Smooth muscle cell (in vitro differentiated cells): Measurements from ENCODE around the gene MAP3K20. TPM values are rescaled to one million over a fixed set of nuclear protein-coding genes. Genes with fewer than 3 reads are reported as not detected.

Source experiments
- DNase-seq: peaks from one replicate; lab custom pipeline; 2025; ENCODE audit not compliant: unreplicated experiment; lab: John Stamatoyannopoulos, UW
- H2AFZ ChIP-seq: fragments of 200-600 bp; sonication (generic); 2 replicates; pipeline ENCODE4 v1.6.0; 2016; ENCODE audit warnings: antibody characterized with exemption, low read depth, mild to moderate bottlenecking
- H3F3A ChIP-seq: fragments of 200-600 bp; sonication (generic); 2 replicates; pipeline ENCODE4 v1.6.0; 2017; ENCODE audit warnings: antibody characterized with exemption, low read depth
- H3K27ac ChIP-seq: fragments of 200-600 bp; sonication (generic); 2 replicates; pipeline ENCODE4 v1.5.1; 2016; ENCODE audit warnings: low read depth, mild to moderate bottlenecking
- H3K27me3 ChIP-seq: fragments of 200-600 bp; sonication (generic); 2 replicates; pipeline ENCODE4 v1.6.1; 2016; ENCODE audit warnings: low read depth, mild to moderate bottlenecking
- H3K36me3 ChIP-seq: fragments of 200-600 bp; sonication (generic); 2 replicates; pipeline ENCODE4 v1.5.1; 2016; ENCODE audit warnings: low read depth
- H3K4me1 ChIP-seq: fragments of 200-600 bp; sonication (generic); 2 replicates; pipeline ENCODE4 v1.5.1; 2016; ENCODE audit warnings: low read depth
- H3K4me2 ChIP-seq: fragments of 200-600 bp; sonication (generic); 2 replicates; pipeline ENCODE4 v1.6.0; 2016; ENCODE audit warnings: mild to moderate bottlenecking
- H3K4me3 ChIP-seq: fragments of 200-600 bp; sonication (generic); 2 replicates; pipeline ENCODE4 v1.5.1; 2016; ENCODE audit warnings: mild to moderate bottlenecking
- H3K79me2 ChIP-seq: fragments of 200-600 bp; sonication (generic); 2 replicates; pipeline ENCODE4 v1.6.0; 2016; ENCODE audit warnings: low read depth, mild to moderate bottlenecking
- H3K9ac ChIP-seq: fragments of 200-600 bp; sonication (generic); 2 replicates; pipeline ENCODE4 v1.6.0; 2016; ENCODE audit warnings: low read depth
- H3K9me3 ChIP-seq: fragments of 200-600 bp; sonication (generic); replicated peaks from 2 replicates; pipeline ENCODE4 v1.5.1; 2016; ENCODE audit warnings: low read depth
- H4K20me1 ChIP-seq: fragments of 200-600 bp; sonication (generic); 2 replicates; pipeline ENCODE4 v1.6.0; 2016; ENCODE audit warnings: low read depth
- CTCF ChIP-seq: fragments of 200-600 bp; sonication (generic); IDR thresholded peaks from 2 replicates; pipeline ENCODE4 v1.5.1; 2017; ENCODE audit warnings: borderline replicate concordance, mild to moderate bottlenecking, antibody characterized with exemption; ENCODE audit not compliant: insufficient read depth, poor library complexity, severe bottlenecking
- WGBS: methylation state at CpG from one replicate; pipeline ENCODE4 v1.1.7; 2016; ENCODE audit warnings: low lambda C conversion rate; 5-methylcytosine and 5-hydroxymethylcytosine counted together
- polyA plus RNA-seq: library from polyadenylated mRNA; unstranded; fragments of >200 nt; fragmentation: Nextera tagmentation; extraction: Ambion mirVana; gene quantifications from 2 replicates; pipeline ENCODE4 v1.2.1, GENCODE V29; 2016
- total RNA-seq: library from RNA; depleted of rRNA; stranded (reverse); fragments of >200 nt; gene quantifications from 2 replicates; pipeline ENCODE4 v1.2.3, GENCODE V29; 2014

MAP3K20 gene
- total and polyA plus RNA-seq, 2 experiments from 2014 or later, result 25.8 to 29.2 TPM

- Histone ChIP-seq H3K9ac (no peak overlapping the region), H3K4me1 (peaks cover 11% of the 10 kb centered on the region), H3K9me3 (no peaks in the 10 kb centered on the region), H3K27ac (peak overlapping the region; percentile 79), H3K36me3 (no peaks in the 10 kb centered on the region), H3K27me3 (no peaks in the 10 kb centered on the region), H3K4me2 (peak overlapping the region; percentile 60), H2AFZ (peak overlapping the region; percentile 26), H3F3A (peaks cover 14% of the 10 kb centered on the region), H4K20me1 (no peaks in the 10 kb centered on the region), H3K79me2 (no peaks in the 10 kb centered on the region), H3K4me3 (no peak overlapping the region)
- 50% methylated on average over 2 of the region's 2 CpGs for WGBS
- no peak for TF ChIP-seq CTCF
- DNase-seq, result no peak
These were observed 30.5 kb upstream of the MAP3K20 start for GRCh38 chr2:173045181-173045580.

GRCh38 chr2:173048522-173048896, 27.1 kb upstream of the MAP3K20 start:
- no peaks in the 10 kb centered on the region for H3K79me2 ChIP-seq
- peak overlapping the region; percentile 96 for H3K27ac ChIP-seq
- H3K9ac ChIP-seq, result peak overlapping the region; percentile 48
- no peaks in the 10 kb centered on the region for H3K36me3 ChIP-seq
- peak overlapping the region; percentile 75 for H3K4me2 ChIP-seq
- peaks cover 22% of the 10 kb centered on the region for H3F3A ChIP-seq
- H3K27me3 ChIP-seq, result no peaks in the 10 kb centered on the region
- no peak overlapping the region for H2AFZ ChIP-seq
- H4K20me1 ChIP-seq, result no peaks in the 10 kb centered on the region
- peaks cover 11% of the 10 kb centered on the region for H3K4me1 ChIP-seq
- H3K9me3 ChIP-seq, result no peaks in the 10 kb centered on the region
- WGBS, result 57% methylated on average over 3 of the region's 3 CpGs
- no peak for DNase-seq
- no peak for TF ChIP-seq CTCF
- no peak overlapping the region for H3K4me3 ChIP-seq

- Histone ChIP-seq H4K20me1 (no peaks in the 10 kb centered on the region), H3K27me3 (no peaks in the 10 kb centered on the region), H3K27ac (peak overlapping the region; percentile 96), H3F3A (peaks cover 22% of the 10 kb centered on the region), H3K79me2 (no peaks in the 10 kb centered on the region), H3K4me1 (peaks cover 12% of the 10 kb centered on the region), H3K4me3 (peak overlapping the region; percentile 25), H2AFZ (no peak overlapping the region), H3K36me3 (no peaks in the 10 kb centered on the region), H3K9me3 (no peaks in the 10 kb centered on the region), H3K9ac (peak overlapping the region; percentile 78), H3K4me2 (peak overlapping the region; percentile 75)
- WGBS, result 0% methylated on average over 4 of the region's 4 CpGs
- DNase-seq, result no peak
- TF ChIP-seq CTCF, result no peak
These were observed 26.6 kb upstream of the MAP3K20 start for GRCh38 chr2:173048897-173049661.

GRCh38 chr2:173049831-173050230, 25.8 kb upstream of the MAP3K20 start:
- Histone ChIP-seq H2AFZ (no peak overlapping the region), H3K4me1 (peaks cover 14% of the 10 kb centered on the region), H3K4me3 (no peak overlapping the region), H3K9ac (peak overlapping the region; percentile 78), H4K20me1 (no peaks in the 10 kb centered on the region), H3K4me2 (peak overlapping the region; percentile 75), H3K27ac (peak overlapping the region; percentile 96), H3K9me3 (no peaks in the 10 kb centered on the region), H3K36me3 (no peaks in the 10 kb centered on the region), H3K79me2 (no peaks in the 10 kb centered on the region), H3F3A (peaks cover 22% of the 10 kb centered on the region), H3K27me3 (no peaks in the 10 kb centered on the region)
- no peak for TF ChIP-seq CTCF
- WGBS, result 43% methylated on average over 3 of the region's 3 CpGs
- no peak for DNase-seq
